H1 (cell line): ENCODE results near the gene MYO16. TPM values are rescaled to one million over a fixed set of nuclear protein-coding genes. Genes with fewer than 3 reads are reported as not detected.

ENCODE experiments used
- CTCF ChIA-PET: fragments of 300-600 bp; sonication (Branson Sonifier 250); formaldehyde crosslinking; loops from one replicate; lab custom pipeline; 2021; ENCODE audit not compliant: partially characterized antibody; lab: Charles Lee
- POLR2A ChIA-PET: fragments of 300-600 bp; sonication (Branson Sonifier 250); formaldehyde crosslinking; loops from one replicate; lab custom pipeline; 2021; ENCODE audit warnings: inconsistent platforms; ENCODE audit not compliant: partially characterized antibody; lab: Charles Lee
- DNase-seq, 2 experiments: peaks; one replicate each; pipeline versions ENCODE4 v3.0.0 to v3.0.0-alpha.2; 2010 to 2022; ENCODE audit warnings: low spot score in 2 of 2, low read depth in 1 of 2, mixed read lengths in 1 of 2
- FAIRE-seq: peaks from 2 replicates; lab custom pipeline; 2011; peaks lifted over from hg19 to GRCh38; lab: Jason Lieb, UNC
- H2AFZ ChIP-seq: 2 replicates; pipeline ENCODE4 v1.8.1; 2012; ENCODE audit warnings: low read length, inconsistent platforms
- H2AK5ac ChIP-seq: 2 replicates; pipeline ENCODE4 v1.6.1; 2013; ENCODE audit warnings: low read depth, low read length
- H2BK120ac ChIP-seq: replicated peaks from 2 replicates; pipeline ENCODE3; 2013; ENCODE audit warnings: low read depth, low read length, inconsistent platforms
- H2BK12ac ChIP-seq: 2 replicates; pipeline ENCODE4 v1.6.1; 2013; ENCODE audit warnings: low read depth, low read length
- H2BK15ac ChIP-seq: 2 replicates; pipeline ENCODE4 v1.6.1; 2013; ENCODE audit warnings: low read length
- H2BK20ac ChIP-seq: 2 replicates; pipeline ENCODE4 v1.6.1; 2013; ENCODE audit warnings: low read length
- H2BK5ac ChIP-seq: 2 replicates; pipeline ENCODE4 v1.6.1; 2013; ENCODE audit warnings: low read depth, low read length
- H3K14ac ChIP-seq: 2 replicates; pipeline ENCODE4 v1.6.1; 2013; ENCODE audit warnings: inconsistent platforms; ENCODE audit not compliant: insufficient read length
- H3K18ac ChIP-seq: 2 replicates; pipeline ENCODE4 v1.6.1; 2013; ENCODE audit warnings: low read length; ENCODE audit errors: extremely low read depth
- H3K23ac ChIP-seq: 2 replicates; pipeline ENCODE4 v1.6.1; 2013; ENCODE audit warnings: inconsistent platforms; ENCODE audit not compliant: insufficient read length
- H3K23me2 ChIP-seq: 2 replicates; pipeline ENCODE4 v1.6.1; 2013; ENCODE audit warnings: low read depth, low read length
- H3K27ac ChIP-seq: 2 replicates; pipeline ENCODE4 v1.6.1; 2011; ENCODE audit warnings: low read depth, low read length, inconsistent platforms
- H3K27me3 ChIP-seq, 4 experiments: replicated peaks in 1 of 4; 1 replicate in 1 of 4; 2 replicates in 3 of 4; pipeline versions ENCODE4 v1.6.1 to v1.8.1; 2011 to 2013; ENCODE audit warnings: low read length in 3 of 4, mild to moderate bottlenecking in 3 of 4, inconsistent platforms in 2 of 4, mixed read lengths in 2 of 4, moderate library complexity in 1 of 4; ENCODE audit not compliant: control insufficient read depth in 3 of 4, insufficient read depth in 3 of 4; ENCODE audit errors: extremely low read depth in 1 of 4
- H3K36me3 ChIP-seq, 4 experiments: 2 replicates each; pipeline versions ENCODE4 v1.6.1 to v1.8.1; 2011 to 2013; ENCODE audit warnings: mild to moderate bottlenecking in 4 of 4, low read length in 3 of 4, moderate library complexity in 2 of 4, control low read depth in 1 of 4, inconsistent platforms in 1 of 4; ENCODE audit not compliant: insufficient read depth in 4 of 4, control insufficient read depth in 2 of 4
- H3K4ac ChIP-seq: replicated peaks from 2 replicates; pipeline ENCODE3; 2013; ENCODE audit warnings: low read length, low read depth, mixed read lengths, inconsistent platforms; ENCODE audit not compliant: insufficient read length
- H3K4me1 ChIP-seq, 4 experiments: replicated peaks in 1 of 4; 1 replicate in 1 of 4; 2 replicates in 3 of 4; pipeline versions ENCODE4 v1.6.1 to v1.8.1; 2011 to 2013; ENCODE audit warnings: low read length in 3 of 4, inconsistent platforms in 2 of 4, mixed read lengths in 1 of 4; ENCODE audit not compliant: insufficient read depth in 4 of 4, control insufficient read depth in 3 of 4
- H3K4me2 ChIP-seq, 2 experiments: 2 replicates each; pipeline versions ENCODE4 v1.6.1 to v1.8.1; 2011 to 2013; ENCODE audit warnings: low read depth in 2 of 2, low read length in 2 of 2, control low read depth in 1 of 2, inconsistent platforms in 1 of 2, mild to moderate bottlenecking in 1 of 2; ENCODE audit not compliant: insufficient read depth in 1 of 2
- H3K4me3 ChIP-seq, 4 experiments: fragments of 200-600, 300-600 bp in 1 of 4; sonication (generic), shearing (Covaris generic), sonication (Bioruptor Twin) in 1 of 4; 2 replicates each; pipeline versions ENCODE4 v1.5.1 to v1.8.1; 2011 to 2016; ENCODE audit warnings: low read length in 4 of 4, low read depth in 3 of 4, control low read depth in 2 of 4, inconsistent platforms in 2 of 4, mild to moderate bottlenecking in 2 of 4, mixed read lengths in 1 of 4, moderate library complexity in 1 of 4; ENCODE audit not compliant: insufficient read depth in 2 of 4; ENCODE audit errors: extremely low read depth in 1 of 4
- H3K56ac ChIP-seq: replicated peaks from 2 replicates; pipeline ENCODE3; 2013; ENCODE audit warnings: low read depth, mild to moderate bottlenecking, mixed read lengths, low read length, inconsistent platforms; ENCODE audit not compliant: insufficient read length
- H3K79me1 ChIP-seq: 2 replicates; pipeline ENCODE4 v1.6.1; 2013; ENCODE audit warnings: low read depth, low read length, control low read depth
- H3K79me2 ChIP-seq, 2 experiments: 2 replicates each; pipeline versions ENCODE4 v1.6.1 to v1.8.1; 2012 to 2013; ENCODE audit warnings: low read length in 2 of 2, mild to moderate bottlenecking in 2 of 2, inconsistent platforms in 1 of 2; ENCODE audit not compliant: insufficient read depth in 2 of 2, control insufficient read depth in 1 of 2
- H3K9ac ChIP-seq, 4 experiments: replicated peaks in 1 of 4; 1 replicate in 1 of 4; 2 replicates in 3 of 4; pipeline versions ENCODE4 v1.6.1 to v1.8.1; 2011 to 2013; ENCODE audit warnings: low read depth in 3 of 4, low read length in 3 of 4, control low read depth in 2 of 4, mild to moderate bottlenecking in 2 of 4, moderate library complexity in 2 of 4, inconsistent platforms in 1 of 4; ENCODE audit errors: extremely low read depth in 1 of 4
- H3K9me3 ChIP-seq, 2 experiments: 2 replicates each; pipeline versions ENCODE4 v1.6.1 to v1.8.1; 2012 to 2013; ENCODE audit warnings: mild to moderate bottlenecking in 2 of 2, moderate library complexity in 2 of 2, control low read depth in 1 of 2, inconsistent platforms in 1 of 2, low read depth in 1 of 2, low read length in 1 of 2, mixed read lengths in 1 of 2; ENCODE audit not compliant: insufficient read depth in 2 of 2
- H4K20me1 ChIP-seq, 2 experiments: replicated peaks in 1 of 2; 2 replicates each; pipeline versions ENCODE3 to v1.8.1; 2011 to 2013; ENCODE audit warnings: inconsistent platforms in 2 of 2, low read length in 2 of 2, mild to moderate bottlenecking in 1 of 2; ENCODE audit not compliant: insufficient read depth in 2 of 2, control insufficient read depth in 1 of 2
- H4K5ac ChIP-seq: 2 replicates; pipeline ENCODE4 v1.6.1; 2013; ENCODE audit warnings: low read length, low read depth, mixed read lengths, inconsistent platforms; ENCODE audit not compliant: insufficient read length
- H4K8ac ChIP-seq: 2 replicates; pipeline ENCODE4 v1.8.0; 2013; ENCODE audit warnings: mild to moderate bottlenecking, moderate library complexity, low read length, inconsistent platforms; ENCODE audit not compliant: insufficient read depth; ENCODE audit errors: extremely low read depth
- H4K91ac ChIP-seq: replicated peaks from 2 replicates; pipeline ENCODE3; 2013; ENCODE audit warnings: low read length, mixed read lengths, inconsistent platforms; ENCODE audit not compliant: insufficient read length
- ASH2L ChIP-seq: fragments of 200-600, 300-600 bp; sonication (generic); IDR thresholded peaks from one replicate; pipeline ENCODE4 v1.7.1; 2017; ENCODE audit warnings: low read length
- CTBP2 ChIP-seq: IDR thresholded peaks from 2 replicates; pipeline ENCODE4 v1.7.0; 2011; ENCODE audit warnings: borderline replicate concordance, mild to moderate bottlenecking, moderate library complexity, mixed read lengths, low read length; ENCODE audit not compliant: insufficient read depth, insufficient read length
- WGBS, 2 experiments: shearing (Covaris generic) in 1 of 2; methylation state at CpG; one replicate each; pipeline versions ENCODE4 v1.1.6 to v1.1.7; 2013 to 2015; ENCODE audit warnings: low lambda C conversion rate in 2 of 2, mixed read lengths in 2 of 2, inconsistent platforms in 1 of 2, low coverage in 1 of 2, missing lambda C conversion rate in 1 of 2; ENCODE audit not compliant: insufficient replicate concordance in 2 of 2, insufficient coverage in 1 of 2, insufficient read length in 1 of 2; ENCODE audit errors: extremely low coverage in 1 of 2, missing lambda C conversion rate in 1 of 2; 5-methylcytosine and 5-hydroxymethylcytosine counted together
- polyA plus RNA-seq, 7 experiments: library from polyadenylated mRNA; depleted of rRNA in 3 of 7; stranded (reverse) in 5 of 7; unstranded in 2 of 7; fragments of >200 nt in 5 of 7; fragments of 200-250 nt in 2 of 7; gene quantifications; 1 replicate in 5 of 7; 2 replicates in 1 of 7; 4 replicates in 1 of 7; pipeline versions ENCODE4 v1.2.1 to v1.2.3, GENCODE V29; 2011 to 2013; ENCODE audit warnings: missing spikeins in 2 of 7, mixed read lengths in 2 of 7
- total RNA-seq: library from RNA; stranded (reverse); fragmentation: NEBNext Ultra II Directional; extraction: Animal tissue kit (Norgen Biotek cat#: 25700); gene quantifications from 2 replicates; pipeline ENCODE4 v1.2.1, GENCODE V29; 2021

MYO16 gene
- total and polyA plus RNA-seq, 2 of the 8 experiments (the other 6 are each of a cell fraction or from before 2014, with no cell fraction given) = 0.02 to 0.22 TPM

- FAIRE-seq = no peak
- Histone ChIP-seq H2BK15ac (no peak overlapping the region), H3K27me3 (no peaks in the 10 kb centered on the region), H4K91ac (no peak overlapping the region), H2BK5ac (no peak overlapping the region), H3K23me2 (no peaks in the 10 kb centered on the region), H4K20me1 (no peaks in the 10 kb centered on the region), H3K4ac (no peak overlapping the region), H3K18ac (no peak overlapping the region), H3K4me2 (no peak overlapping the region), H3K4me3 (no peak overlapping the region), H4K5ac (no peak overlapping the region), H2BK12ac (no peak overlapping the region), H3K14ac (no peak overlapping the region), H4K8ac (no peak overlapping the region), H3K79me1 (no peaks in the 10 kb centered on the region), H3K9ac (no peak overlapping the region), H2AK5ac (no peak overlapping the region), H3K23ac (no peak overlapping the region), H2BK120ac (no peak overlapping the region), H3K4me1 (peaks cover 0 to 2% (median 0%) of the 10 kb centered on the region in 4 experiments; a peak in 1 of 7 replicates), H3K9me3 (no peaks in the 10 kb centered on the region), H3K79me2 (no peaks in the 10 kb centered on the region), H3K36me3 (no peaks in the 10 kb centered on the region), H2AFZ (no peak overlapping the region)
- POLR2A ChIA-PET = no interaction called here
- CTCF ChIA-PET = no interaction called here
- 95% methylated on average over 11 of the region's 11 CpGs; no CpG with 5 or more reads in 1 of the 2 experiments for WGBS, 2 experiments
- TF ChIP-seq ASH2L = no peak
- no peak for TF ChIP-seq CTBP2
- TF ChIP-seq, all 59 proteins: peak for 0
- no peak overlapping the region for H3K27ac ChIP-seq
- H3K56ac ChIP-seq = no peak overlapping the region
- DNase-seq = no peak
- H2BK20ac ChIP-seq = no peak overlapping the region
These were observed 289.9 kb downstream of the MYO16 start for GRCh38 chr13:108919036-108919907.
